ENCODE measurements around the gene PHTF2.
"Not testable (repeated sequence)": the region's sequence is repeated elsewhere in the genome, so short reads cannot be mapped to it uniquely, and the experiment has no call there.

The PHTF2 gene

DNA sequence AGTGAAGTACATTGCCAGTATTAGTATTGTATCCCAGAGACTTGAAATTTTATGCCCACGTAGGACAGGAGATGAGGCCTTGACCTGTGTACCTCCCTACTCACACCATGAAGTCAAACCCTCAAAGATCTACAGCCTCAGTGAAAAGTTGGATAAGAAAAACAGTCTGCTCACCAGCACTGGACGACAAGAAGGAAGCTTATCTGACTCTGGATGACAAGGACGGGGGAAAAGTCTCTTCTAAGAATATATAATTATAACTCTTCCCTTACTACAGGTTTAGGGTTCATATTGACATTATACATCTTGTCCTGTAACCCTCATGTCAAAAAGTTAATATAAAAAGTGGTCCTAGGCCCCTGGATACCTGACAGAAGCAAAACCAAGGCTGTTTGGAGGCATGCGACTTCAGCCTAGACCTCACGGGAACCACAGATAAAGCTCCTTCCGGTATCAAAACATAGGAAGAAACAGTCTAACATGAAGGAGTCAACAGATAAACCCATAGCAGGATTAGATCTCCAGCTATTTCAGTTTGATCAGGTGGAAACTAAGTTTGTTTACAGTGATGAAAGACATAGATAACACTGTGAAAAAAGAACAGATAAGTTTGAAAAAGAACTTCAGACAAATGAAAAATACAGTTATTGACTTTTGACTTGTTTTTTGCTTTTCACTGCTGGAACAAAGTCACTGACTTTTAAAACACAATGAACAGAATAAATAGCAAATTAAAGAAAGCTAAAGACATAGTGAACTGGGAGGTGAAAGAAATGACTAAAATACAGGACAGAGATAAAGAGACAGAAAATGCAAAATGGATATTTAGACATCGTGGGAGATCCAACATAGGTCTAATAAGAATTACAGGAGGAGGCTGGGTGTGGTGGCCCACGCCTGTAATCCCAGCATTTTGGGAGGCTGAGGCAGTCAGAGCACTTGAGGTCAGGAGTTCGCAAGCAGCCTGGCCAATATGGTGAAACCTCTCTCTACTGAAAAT, 145.9 kb downstream of the PHTF2 start:
- DNase-seq, result no peak

- no peak for DNase-seq
These were observed 152.0 kb downstream of the PHTF2 start for GRCh38 chr7:77950548-77950947.

DNA sequence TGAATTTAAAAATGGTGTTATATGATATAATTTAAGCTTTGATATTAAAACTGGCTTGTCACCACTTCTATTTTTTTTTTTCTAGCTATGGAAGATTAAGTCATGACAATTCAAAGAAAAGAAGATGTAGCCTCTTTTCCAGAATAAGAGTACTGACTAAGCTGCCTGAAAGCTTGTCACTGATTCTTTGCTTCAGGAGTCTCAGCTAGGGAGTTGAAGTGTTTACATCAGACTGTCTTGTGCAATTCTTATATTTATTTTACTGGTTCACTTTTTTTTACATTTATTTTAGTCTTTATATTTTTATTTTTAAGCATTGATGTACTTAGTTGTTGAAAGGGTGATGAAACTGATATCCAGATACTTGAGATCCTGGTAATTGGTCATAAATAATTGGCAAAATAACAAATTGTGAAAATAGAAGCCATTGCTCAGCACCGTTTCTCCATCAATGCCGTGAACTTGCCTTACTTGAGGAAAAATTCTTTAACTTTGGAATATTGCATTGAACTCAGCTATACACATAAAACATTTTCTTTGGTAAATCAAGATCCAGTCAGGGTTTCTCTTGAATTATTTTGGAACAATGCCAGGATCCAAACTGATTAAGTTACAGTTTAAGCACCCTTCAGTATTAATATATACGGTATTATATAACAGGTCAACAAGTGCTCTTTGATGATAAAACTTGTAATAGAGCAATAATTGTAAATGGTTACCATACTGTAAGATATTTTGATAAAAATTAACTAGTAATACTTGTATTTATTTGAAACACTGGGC, 156.4 kb downstream of the PHTF2 start:
- peak; percentile 3 for DNase-seq

- DNase-seq, result no peak
These were observed 159.9 kb downstream of the PHTF2 start for GRCh38 chr7:77958436-77958835.

DNA sequence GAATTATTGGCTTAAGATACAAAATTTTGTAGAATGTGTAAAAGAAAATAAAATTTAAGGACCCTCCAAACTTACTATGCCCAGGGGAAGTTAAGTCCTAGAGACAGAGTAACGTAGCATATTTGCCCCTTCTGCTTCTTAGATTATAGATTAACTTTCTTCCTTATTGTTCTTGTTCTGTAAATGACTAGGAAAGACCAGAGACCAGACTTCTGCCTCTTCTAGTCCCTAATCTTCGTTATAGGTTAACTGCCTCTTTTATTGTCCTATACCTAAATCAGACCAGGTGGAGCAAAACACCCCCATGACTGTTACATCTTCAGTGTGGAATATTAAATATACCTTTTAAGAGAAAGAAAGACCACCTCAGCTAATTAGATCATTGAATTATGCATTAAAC, 160.5 kb downstream of the PHTF2 start:
- DNase-seq, result no peak

- DNase-seq, result no peak
These were observed 161.8 kb downstream of the PHTF2 start for GRCh38 chr7:77960336-77960735.

GRCh38 chr7:77967429-77967828, 168.9 kb downstream of the PHTF2 start:
- no peak for DNase-seq

DNA sequence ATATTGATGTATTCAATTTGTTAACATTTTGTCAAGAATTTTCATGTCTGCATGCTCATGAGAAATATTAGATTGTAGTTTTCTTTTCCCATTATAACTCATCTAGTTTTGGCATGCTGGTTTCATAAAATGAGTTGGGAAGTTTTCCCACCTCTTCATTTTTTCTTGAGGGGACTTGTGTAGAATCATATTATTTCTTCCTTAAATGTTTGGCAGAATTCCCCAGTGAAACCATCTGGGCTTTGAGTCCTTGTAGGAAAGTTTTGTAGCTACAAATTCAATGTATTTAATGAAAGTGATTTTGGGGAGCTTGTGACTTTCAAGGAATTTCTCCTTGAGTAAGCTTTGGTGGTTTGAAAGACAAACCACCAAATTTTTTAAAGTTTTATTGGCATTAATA, 173.2 kb downstream of the PHTF2 start:
- DNase-seq, result no peak

DNA sequence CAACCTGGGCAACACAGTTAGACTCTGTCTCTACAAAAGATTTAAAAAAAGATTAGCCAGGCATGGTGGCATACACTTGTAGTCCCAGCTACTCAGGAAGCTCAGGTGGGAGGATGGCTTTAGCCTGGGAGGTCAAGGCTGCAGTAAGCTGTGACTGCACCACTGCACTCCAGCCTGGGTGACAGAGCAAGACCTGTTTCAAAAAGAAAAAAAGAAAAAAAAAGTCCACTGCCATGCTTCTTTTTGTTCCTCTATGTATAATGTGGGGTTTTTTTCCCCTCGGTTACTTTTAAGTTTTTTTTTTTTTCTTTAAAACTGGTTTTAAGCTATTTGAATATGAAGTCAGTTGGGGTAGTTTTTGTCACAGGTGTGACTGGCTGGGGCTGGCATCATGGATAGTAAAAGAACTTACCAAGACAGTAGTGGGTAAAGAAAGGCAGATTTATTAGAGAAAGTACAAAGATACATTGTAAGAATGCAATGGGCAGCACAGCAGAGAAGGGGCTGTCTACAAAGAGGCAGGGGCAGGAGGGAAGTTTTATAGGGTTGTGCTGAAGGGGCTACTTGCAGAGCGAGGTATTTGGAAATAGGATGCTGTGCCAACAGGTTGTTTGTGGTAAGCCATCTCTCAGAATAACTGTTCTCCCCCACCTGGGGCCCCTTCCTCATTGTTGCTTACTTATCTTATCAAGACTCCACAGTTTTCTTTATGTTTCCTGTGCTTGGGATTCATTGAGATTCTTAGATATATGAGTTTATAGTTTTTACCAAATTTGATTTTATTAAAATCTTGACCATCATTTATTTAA, 177.3 kb downstream of the PHTF2 start:
- no peak for DNase-seq

GRCh38 chr7:77979219-77979618, 180.6 kb downstream of the PHTF2 start:
- no peak for DNase-seq

DNA sequence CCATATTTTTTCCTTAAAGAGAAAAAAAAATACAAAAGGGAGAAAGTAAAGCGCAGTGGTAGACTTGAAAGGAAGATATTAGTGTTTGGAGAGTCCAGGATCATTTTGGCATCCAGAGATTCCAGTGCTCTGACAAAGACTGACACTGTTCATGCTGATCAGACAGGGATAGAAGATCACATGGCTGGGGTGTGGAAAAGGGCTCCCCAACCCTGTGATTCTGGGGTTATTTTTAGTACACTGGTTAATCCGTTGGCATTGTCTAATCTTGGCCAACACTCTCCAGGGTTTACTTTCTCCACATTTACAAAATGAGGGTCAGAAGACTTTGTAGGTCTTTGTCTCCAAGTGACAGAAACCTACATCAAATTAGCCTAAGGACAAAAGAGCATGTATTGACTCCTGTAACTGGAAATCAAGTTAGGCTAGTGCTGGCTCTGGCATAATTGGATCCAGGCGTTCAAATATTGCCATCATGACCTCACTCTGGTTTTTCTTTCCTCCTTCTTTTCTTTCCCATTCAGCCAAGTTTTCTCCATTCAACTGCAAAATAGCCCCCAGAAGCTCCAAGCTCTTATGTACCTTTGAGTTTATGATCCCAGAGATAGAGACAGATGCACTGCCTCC, 181.6 kb downstream of the PHTF2 start:
- DNase-seq, result no peak

- DNase-seq, result no peak
These were observed 184.5 kb downstream of the PHTF2 start for GRCh38 chr7:77982926-77983550.

DNA sequence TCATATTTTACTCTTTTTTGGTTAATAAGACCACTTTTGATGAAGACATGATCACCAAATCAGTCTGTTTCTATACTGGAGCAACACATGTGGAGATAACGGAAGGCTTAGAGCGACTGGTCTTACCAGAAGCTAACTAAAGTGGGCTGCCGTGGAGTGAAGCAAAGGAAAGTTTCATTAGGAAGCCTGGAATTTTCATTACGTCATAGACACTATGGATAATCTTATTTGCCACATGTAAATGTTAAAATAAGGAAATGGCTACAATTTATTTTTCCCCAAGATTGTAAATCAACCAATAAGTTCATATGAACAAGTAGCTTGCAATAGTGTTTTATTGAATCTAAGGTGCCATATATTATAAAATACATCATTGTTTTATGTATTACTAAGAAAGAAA, 185.4 kb downstream of the PHTF2 start:
- DNase-seq, result no peak

DNA sequence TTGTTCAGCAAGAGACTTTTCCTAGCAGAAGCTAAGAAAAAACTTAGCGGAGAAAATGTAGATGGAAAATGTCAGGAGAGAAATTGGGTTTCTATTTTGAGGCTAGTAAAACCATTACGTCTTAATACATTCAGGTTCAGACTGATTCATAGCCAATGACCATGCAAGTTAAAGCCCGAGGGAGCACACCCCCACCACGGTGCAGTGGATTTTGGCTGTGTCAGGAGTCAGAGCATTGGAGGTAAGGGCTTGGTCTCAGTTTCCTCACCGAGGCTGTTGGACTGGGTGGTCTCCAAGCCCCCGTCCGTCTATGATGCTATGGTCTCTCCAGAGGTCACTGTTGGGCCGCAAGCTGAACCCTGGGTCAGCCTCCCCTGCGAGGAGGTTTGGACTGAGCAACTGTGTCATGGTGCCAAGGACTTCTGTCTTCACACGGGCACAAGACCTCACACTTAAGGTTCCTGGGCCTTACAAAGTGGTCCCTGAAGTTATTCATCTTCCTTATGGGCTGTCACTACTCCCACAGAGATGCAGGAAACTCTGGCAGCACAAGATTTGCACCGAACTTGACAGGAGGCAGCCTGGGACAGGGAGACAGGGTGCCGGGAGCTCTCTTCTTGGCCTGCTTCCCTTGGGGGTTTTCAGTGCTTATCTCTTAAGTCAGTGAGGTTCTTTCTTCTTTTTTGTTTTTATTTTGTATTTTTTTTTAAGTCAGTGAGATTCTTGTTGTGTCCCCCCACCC, 186.8 kb downstream of the PHTF2 start:
- no peak for DNase-seq

DNA sequence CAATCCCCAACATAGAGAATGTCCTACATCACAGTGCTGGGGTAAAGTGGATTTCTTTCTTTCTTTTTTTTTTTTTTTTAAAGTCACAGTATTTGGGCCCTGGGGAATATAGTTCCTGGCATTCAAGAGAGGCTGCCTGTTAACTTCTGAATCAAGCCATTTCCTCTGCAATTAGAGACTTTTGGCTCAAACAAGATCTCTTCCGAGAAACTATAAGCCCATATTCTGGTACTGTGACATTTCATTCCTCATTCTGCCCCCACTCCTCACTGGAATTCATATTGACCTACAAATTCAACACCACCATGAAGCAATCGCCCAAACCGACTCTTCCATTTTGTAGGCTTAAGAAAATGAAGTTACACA, 187.4 kb downstream of the PHTF2 start:
- no peak for DNase-seq

DNA sequence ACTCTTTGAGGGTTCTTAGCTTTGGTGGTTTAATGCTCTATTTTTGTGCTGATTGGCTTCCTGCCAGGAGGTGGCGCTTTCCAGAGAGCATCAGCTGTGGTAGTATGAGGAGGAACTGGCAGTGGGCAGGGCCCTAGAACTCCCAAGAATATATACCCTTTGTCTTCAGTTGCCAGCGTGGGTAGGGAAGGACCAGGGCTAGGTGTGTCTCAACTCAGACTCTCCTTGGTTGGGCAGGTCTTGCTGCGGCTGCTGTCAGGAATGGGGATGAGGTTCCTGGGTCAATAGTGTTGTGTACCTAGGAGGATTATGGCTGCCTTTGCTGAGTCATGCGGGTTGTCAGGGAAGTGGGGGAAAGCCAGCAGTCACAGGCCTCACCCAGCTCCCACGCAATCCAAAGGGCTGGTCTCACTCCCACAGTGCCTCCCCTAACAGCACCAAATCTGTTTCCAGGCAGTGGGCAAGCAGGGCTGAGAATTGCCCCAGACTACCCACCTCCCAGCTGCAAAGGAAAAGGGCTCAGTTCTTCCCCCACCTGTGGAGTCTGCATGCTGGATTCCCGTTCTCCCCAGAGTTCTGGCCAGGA, 191.5 kb downstream of the PHTF2 start:
- DNase-seq, result no peak

DNA sequence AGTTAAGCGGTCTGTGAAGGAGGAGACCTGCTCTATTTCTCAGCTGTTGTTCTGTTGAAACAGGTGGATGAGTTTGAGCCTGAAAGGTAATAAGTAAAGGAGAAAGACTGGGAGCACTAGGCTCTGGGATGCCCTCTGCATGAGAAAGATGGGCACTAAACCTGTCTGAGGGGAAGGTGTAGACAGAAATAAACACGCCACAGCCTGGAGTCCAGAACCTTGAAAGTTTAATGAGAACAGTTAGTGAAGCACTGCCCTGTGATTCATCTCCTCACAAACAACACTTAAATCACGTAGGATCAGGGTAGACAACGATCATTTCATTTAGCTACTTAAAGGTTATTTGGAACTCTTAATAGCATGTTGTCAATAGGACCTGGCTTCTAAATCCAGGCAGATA, 193.1 kb downstream of the PHTF2 start:
- DNase-seq, result no peak

- DNase-seq, result no peak
These were observed 195.3 kb downstream of the PHTF2 start for GRCh38 chr7:77993838-77994237.

- no peak for DNase-seq
These were observed 197.1 kb downstream of the PHTF2 start for GRCh38 chr7:77995717-77996116.

DNA sequence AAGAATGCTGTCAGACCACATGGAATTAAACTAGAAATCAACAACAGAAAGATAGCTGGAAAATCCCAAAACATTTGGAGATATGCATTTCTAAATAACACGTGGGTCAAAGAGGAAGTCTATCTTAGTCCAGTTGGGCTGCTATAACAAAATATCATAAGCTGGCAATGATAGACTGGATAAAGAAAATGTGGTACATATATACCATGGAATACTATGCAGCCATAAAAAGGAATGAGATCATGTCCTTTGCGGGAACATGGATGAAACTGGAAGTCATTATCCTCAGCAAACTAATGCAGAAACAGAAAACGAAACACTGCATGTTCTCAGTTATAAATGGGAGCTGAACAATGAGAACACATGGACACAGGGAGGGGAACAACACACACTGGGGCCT, 200.6 kb downstream of the PHTF2 start:
- not testable (repeated sequence) for DNase-seq

DNA sequence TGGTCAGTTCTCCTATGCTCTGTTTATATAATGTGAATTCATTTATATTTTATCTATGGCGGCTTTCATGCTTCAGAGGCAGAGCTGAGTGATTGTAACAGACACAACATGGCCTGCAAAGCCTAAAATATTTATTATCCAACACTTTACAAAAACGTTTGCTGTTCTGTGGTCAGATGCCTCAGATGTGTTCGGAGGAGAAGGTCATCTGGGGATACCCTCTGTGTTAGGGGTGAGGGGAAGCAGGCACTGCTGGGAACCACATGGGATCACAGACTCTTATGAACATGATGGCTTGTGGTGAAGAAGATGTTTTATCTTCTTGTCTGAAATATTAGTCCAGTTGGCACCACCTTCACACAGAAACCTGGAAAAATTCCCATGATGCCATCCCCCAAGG, 203.4 kb downstream of the PHTF2 start:
- no peak for DNase-seq
